DND-41 (cell line): Measurements from ENCODE around the gene ZSCAN1.
A peak's percentile ranks its signal among the peaks of the same experiment; 100 is the strongest.

Experiments
- ATAC-seq: fragments of 200-7000 bp; cut with Tn5 transposase; 3 replicates; pipeline ENCODE4 v1.9.1; 2021; ENCODE audit warnings: low read depth; ENCODE audit not compliant: insufficient read depth
- DNase-seq: peaks from one replicate; pipeline ENCODE4 v3.0.0-alpha.2; 2020
- H2AFZ ChIP-seq: 2 replicates; pipeline ENCODE4 v1.6.0; 2012; ENCODE audit warnings: low read depth, low read length
- H3K27ac ChIP-seq: 2 replicates; pipeline ENCODE4 v1.5.1; 2012; ENCODE audit warnings: low read length, inconsistent platforms
- H3K27me3 ChIP-seq: fragments of 200-600 bp; sonication (generic); 2 replicates; pipeline ENCODE4 v1.6.0; 2012; ENCODE audit warnings: low read length, mild to moderate bottlenecking, inconsistent platforms; ENCODE audit not compliant: insufficient read depth, poor library complexity
- H3K36me3 ChIP-seq: 2 replicates; pipeline ENCODE4 v1.5.1; 2012; ENCODE audit warnings: low read length, inconsistent platforms; ENCODE audit not compliant: insufficient read depth
- H3K4me1 ChIP-seq: 2 replicates; pipeline ENCODE4 v1.5.1; 2012; ENCODE audit warnings: mild to moderate bottlenecking, low read length; ENCODE audit not compliant: insufficient read depth
- H3K4me2 ChIP-seq: 2 replicates; pipeline ENCODE4 v1.6.0; 2012; ENCODE audit warnings: mild to moderate bottlenecking, moderate library complexity, low read length, inconsistent platforms; ENCODE audit not compliant: insufficient read depth
- H3K4me3 ChIP-seq, 2 experiments: fragments of 200-600 bp in 1 of 2; shearing (Covaris generic) in 1 of 2; 2 replicates each; pipeline ENCODE4 v1.5.1; 2012 to 2016; ENCODE audit warnings: inconsistent platforms in 2 of 2, low read length in 2 of 2, mild to moderate bottlenecking in 2 of 2, low read depth in 1 of 2, moderate library complexity in 1 of 2
- H3K79me2 ChIP-seq: 2 replicates; pipeline ENCODE4 v1.6.0; 2012; ENCODE audit warnings: low read length, inconsistent platforms; ENCODE audit not compliant: insufficient read depth
- H3K9ac ChIP-seq: 2 replicates; pipeline ENCODE4 v1.6.0; 2012; ENCODE audit warnings: low read depth, mild to moderate bottlenecking, inconsistent platforms, low read length, moderate library complexity
- H3K9me3 ChIP-seq: 2 replicates; pipeline ENCODE4 v1.5.1; 2012; ENCODE audit warnings: low read length, moderate library complexity, mild to moderate bottlenecking, inconsistent platforms; ENCODE audit not compliant: insufficient read depth, severe bottlenecking
- H4K20me1 ChIP-seq: 2 replicates; pipeline ENCODE4 v1.6.0; 2012; ENCODE audit warnings: low read length; ENCODE audit not compliant: insufficient read depth
- EZH2 ChIP-seq: IDR thresholded peaks from 3 replicates; pipeline ENCODE4 v1.6.1; 2012; ENCODE audit warnings: borderline replicate concordance, low read depth, mild to moderate bottlenecking, moderate library complexity, low read length, inconsistent platforms; ENCODE audit not compliant: severe bottlenecking
- TF ChIP-seq, protein P1 (sequence below): IDR thresholded peaks from 2 replicates; pipeline ENCODE4 v1.5.1; 2012; ENCODE audit warnings: borderline replicate concordance, low read length, moderate library complexity, mild to moderate bottlenecking; ENCODE audit not compliant: poor library complexity, severe bottlenecking; ENCODE audit errors: extremely low read depth

Gene ZSCAN1

DNA sequence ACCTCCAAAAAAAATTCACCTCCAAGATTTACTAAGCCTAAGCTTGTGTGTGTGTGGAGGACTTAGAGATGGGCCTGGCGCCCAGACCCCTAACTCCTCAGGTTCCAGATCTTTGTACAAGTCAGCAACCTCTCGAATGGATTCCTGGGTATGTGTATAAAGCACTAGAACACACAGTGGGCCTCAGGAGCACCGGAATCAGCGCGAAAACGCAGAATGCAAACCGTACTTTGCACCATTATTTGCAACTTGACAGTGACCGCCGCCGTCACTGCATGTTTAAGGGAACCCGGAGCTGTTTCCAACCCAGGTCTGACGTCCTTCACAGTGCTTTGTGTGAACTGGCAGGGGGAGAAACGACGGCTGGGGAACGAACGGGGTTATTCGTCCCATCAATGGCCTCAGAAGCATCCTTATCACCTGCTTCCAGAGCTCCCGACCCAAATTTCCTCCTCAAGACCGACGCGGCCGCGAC, 31.9 kb upstream of the ZSCAN1 start:
- Histone ChIP-seq H3K9me3 (peaks cover 55% of the 10 kb centered on the region), H3K36me3 (peaks cover 88% of the 10 kb centered on the region), H3K9ac (peak overlapping the region; percentile 90), H2AFZ (peak overlapping the region; percentile 98), H3K27me3 (no peaks in the 10 kb centered on the region), H3K4me1 (peaks cover 51% of the 10 kb centered on the region), H3K4me3 (peak overlapping the region; percentile 76 to 95), H3K27ac (peak overlapping the region; percentile 90), H4K20me1 (no peaks in the 10 kb centered on the region), H3K79me2 (peaks cover 48% of the 10 kb centered on the region), H3K4me2 (peak overlapping the region; percentile 91)
- peak; percentile 48 for DNase-seq
- peak; percentile 23 for ATAC-seq
- TF ChIP-seq, protein P1, sequence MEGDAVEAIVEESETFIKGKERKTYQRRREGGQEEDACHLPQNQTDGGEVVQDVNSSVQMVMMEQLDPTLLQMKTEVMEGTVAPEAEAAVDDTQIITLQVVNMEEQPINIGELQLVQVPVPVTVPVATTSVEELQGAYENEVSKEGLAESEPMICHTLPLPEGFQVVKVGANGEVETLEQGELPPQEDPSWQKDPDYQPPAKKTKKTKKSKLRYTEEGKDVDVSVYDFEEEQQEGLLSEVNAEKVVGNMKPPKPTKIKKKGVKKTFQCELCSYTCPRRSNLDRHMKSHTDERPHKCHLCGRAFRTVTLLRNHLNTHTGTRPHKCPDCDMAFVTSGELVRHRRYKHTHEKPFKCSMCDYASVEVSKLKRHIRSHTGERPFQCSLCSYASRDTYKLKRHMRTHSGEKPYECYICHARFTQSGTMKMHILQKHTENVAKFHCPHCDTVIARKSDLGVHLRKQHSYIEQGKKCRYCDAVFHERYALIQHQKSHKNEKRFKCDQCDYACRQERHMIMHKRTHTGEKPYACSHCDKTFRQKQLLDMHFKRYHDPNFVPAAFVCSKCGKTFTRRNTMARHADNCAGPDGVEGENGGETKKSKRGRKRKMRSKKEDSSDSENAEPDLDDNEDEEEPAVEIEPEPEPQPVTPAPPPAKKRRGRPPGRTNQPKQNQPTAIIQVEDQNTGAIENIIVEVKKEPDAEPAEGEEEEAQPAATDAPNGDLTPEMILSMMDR = no peak
- no peak for TF ChIP-seq EZH2

DNA sequence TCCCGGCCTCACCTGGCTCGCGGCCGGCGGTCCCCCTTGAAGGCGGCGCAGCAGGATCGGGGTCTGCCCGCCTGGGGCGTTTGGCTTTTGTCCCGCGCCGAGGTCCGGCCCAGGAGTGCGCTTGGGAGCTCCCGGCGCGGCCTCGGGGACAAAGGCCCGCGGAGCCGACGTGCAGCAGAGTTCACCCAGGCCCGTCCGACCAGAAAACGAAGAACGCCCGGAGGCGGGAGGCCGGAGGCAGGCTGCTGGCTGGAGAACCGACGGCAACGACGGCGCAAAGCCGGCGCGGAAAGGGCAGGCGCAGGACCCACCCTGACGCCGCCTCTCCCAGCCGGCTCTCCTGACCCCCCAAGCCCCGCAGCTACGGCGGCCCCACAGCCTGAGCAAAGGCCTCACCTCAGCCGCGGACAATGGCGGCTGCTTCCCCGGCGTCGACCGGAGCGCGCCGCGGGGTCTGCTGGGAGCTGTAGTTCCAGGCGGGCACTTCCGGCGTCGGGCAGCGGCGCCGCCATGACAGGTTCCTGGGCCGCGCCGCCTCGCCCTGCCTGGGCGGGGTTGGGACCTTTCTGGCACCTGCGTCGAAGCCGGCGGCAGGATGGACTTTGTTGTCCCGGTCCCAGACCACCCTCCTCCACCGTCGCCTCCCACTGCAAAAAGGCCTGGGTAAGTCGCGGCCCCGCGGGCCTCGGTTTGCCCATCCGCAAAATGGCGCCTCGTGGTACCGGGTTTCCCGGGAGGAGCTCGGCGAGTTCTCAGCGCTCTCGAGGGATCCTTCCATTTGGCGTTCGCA, 31.2 kb upstream of the ZSCAN1 start, which contains the start of gene ZNF606:
Gene ZNF606, minus strand, starts transcription at position 437 of the 790 bp plus-strand sequence. CDS start 1,501 bp downstream, outside the sequence.
- TF ChIP-seq, protein P1 = no peak
- TF ChIP-seq EZH2 = no peak
- Histone ChIP-seq H3K4me2 (peak within 1 kb of the TSS; percentile 91), H3K9me3 (peaks cover 54% of the 10 kb centered on the region), H3K36me3 (peaks cover 85% of the 10 kb centered on the region), H3K4me1 (peaks cover 51% of the 10 kb centered on the region), H4K20me1 (no peaks in the 10 kb centered on the region), H3K27ac (peak within 1 kb of the TSS; percentile 90), H3K79me2 (peaks cover 48% of the 10 kb centered on the region), H3K9ac (peak within 1 kb of the TSS; percentile 90), H2AFZ (peak within 1 kb of the TSS; percentile 98), H3K27me3 (no peaks in the 10 kb centered on the region), H3K4me3 (peak within 1 kb of the TSS; percentile 76 to 95)
- DNase-seq (peak; percentile 88), ATAC-seq (peak; percentile 96)

DNA sequence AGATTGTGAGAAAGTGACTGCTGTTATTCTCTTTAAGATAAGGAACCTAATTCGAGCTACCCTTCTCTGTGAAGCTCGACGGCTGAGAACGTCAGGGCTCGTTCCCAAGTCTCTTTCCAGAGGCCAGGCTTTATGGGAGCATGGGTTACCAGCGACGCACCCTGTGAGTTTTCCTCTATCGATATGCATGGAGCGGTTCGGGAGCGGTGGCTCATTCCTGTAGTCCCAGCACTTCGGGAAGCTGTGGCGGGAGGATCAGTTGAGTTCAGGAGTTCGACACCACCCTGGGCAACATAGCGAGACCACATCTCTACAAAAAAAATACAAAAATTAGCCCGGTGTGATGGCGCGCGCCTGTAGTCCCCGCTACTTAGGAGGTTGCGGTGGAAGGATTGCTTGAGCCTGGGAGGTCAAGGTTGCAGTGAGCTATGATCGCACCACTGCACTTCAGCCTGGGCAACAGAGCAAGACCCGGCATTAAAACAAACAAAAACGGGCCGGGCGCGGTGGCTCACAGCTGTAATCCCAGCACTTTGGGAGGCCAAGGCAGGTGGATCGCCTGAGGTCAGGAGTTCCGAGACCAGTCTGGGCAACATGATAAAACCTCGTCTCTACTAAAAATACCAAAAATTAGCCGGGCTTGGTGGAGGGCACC, 30.5 kb upstream of the ZSCAN1 start:
- Histone ChIP-seq H3K9me3 (peaks cover 51% of the 10 kb centered on the region), H3K9ac (peak overlapping the region; percentile 90), H3K4me2 (peak overlapping the region; percentile 91), H2AFZ (peak overlapping the region; percentile 98), H3K36me3 (peaks cover 77% of the 10 kb centered on the region), H3K4me3 (peak overlapping the region; percentile 76 to 95; a peak in 3 of 4 replicates), H3K27ac (peak overlapping the region; percentile 90), H4K20me1 (no peaks in the 10 kb centered on the region), H3K4me1 (peaks cover 53% of the 10 kb centered on the region), H3K27me3 (no peaks in the 10 kb centered on the region), H3K79me2 (peaks cover 48% of the 10 kb centered on the region)
- DNase-seq (no peak), ATAC-seq (no peak)
- no peak for TF ChIP-seq EZH2
- TF ChIP-seq, protein P1 = no peak
